HG02981 (cell line): ENCODE measurements around the gene TSPAN9.

Source experiments
- ATAC-seq: cut with Tn5 transposase; IDR thresholded peaks from one replicate; pipeline ENCODE4 v1.9.1; 2021; ENCODE audit warnings: mild to moderate bottlenecking, moderate library complexity; ENCODE audit not compliant: unreplicated experiment

Gene TSPAN9

GRCh38 chr12:3137814-3138445, 60.8 kb downstream of the TSPAN9 start:
- ATAC-seq: no peak

- no peak for ATAC-seq
Observed at GRCh38 chr12:3138941-3139511, 61.8 kb downstream of the TSPAN9 start.

- no peak for ATAC-seq
Observed at GRCh38 chr12:3139760-3140159, 62.6 kb downstream of the TSPAN9 start.

- no peak for ATAC-seq
Observed at GRCh38 chr12:3140284-3140683, 63.1 kb downstream of the TSPAN9 start.

DNA sequence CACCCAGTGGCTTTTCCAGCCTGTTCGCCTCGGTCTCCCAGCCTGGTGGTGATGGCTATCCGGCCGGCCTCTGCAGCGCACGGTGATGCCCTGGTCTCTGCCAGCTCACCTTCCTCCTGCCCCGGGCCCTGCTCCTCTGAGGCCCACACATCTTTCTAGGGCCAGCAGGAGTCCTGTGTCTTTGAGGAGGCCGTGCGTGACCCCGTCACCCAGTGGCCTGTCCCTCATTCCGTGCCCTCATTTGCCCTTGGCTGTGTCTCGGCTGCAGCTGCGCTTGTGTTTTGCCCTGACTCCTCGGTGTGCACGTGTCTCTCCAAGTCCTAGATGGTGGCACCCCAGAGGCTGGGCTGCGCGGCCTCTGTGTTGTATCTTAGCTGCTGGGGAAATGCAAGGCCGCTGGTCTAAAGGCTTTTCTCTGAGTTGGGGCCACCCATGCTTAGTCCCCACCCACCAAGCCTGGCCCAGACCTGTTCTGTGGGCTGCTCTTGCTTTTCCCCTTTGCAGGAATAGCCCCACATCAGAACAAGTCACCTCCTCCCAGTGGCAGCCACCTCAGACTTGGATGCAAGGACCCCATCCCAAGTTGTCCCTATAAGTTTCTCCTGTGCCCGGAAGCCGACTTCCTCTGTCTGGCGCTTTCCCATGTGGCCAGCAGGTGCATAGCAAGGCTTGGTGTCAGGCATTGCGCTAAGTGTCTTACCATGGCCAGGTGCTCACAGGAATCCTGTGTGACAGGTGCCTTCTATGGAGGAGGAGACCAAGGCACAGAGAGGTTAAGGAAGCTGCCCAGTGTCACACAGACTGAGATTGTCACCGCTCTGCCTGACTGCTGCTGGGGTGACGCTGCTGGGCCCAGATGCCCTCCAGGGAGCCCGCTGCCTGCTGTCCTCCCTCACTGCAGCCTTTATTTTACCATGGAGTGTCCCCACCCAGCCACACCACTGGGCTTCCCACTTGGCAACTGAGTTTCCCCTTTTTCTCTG, 64.5 kb downstream of the TSPAN9 start:
- no peak for ATAC-seq

DNA sequence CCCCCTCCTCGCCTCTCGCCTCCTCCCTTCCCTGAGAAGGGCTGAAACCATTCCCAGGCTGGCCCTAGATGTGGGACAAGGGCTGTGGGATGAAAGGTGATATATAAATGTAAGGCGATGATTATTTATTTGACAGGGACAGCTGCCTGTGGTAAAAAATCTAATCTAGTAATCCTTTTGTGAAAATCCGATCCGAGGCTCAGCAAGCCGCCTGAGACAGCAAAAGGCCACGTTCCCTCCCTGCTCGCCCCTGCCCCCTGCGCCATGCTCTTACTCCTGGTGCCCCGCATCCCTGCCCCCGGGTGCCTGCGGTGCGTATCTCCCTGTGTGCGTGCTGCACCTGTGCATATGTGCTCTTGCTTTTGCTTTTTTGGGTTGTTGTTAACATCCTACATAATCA, 65.2 kb downstream of the TSPAN9 start:
- no peak for ATAC-seq

DNA sequence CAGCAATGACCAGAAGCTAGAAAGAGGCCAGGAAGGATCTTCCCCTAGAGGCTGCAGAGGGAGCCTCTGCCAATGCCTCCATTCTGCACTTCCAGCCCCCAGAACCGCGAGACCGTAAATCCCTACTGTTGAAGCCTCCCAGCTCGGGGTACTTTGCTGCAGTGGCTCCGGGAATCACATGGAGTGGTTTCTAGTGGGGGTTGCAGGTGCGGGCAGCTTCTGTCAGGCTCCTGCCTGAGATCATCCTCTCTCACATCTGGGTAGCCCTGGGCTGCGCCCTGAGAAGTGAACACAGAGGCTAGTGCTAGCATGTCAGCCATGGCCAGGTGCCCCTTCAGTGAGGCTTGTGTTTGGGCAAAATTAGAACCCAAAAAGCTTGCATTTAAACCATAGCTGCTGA, 67.3 kb downstream of the TSPAN9 start:
- ATAC-seq: no peak

DNA sequence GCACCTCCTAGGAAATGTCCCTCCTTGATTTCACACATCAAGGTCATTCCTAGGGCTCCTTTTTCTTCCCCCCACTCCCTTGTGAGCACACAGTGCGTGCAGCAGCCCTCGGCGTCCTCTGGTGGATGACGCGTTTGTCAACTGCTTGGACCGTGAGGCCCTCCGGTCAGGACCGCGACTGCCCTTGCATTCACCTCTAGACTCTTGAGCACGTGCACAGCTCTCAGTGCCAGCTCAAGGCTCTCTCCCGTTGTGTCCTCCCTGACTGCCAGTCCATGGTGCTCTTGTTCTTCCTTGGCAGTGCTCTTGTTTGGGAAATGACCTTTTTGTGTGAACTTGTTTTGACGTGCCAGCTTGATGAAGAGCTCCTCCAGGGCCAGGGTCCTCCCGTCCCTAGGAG, 67.9 kb downstream of the TSPAN9 start:
- ATAC-seq: no peak

GRCh38 chr12:3145546-3146310, 68.5 kb downstream of the TSPAN9 start:
- ATAC-seq: no peak

DNA sequence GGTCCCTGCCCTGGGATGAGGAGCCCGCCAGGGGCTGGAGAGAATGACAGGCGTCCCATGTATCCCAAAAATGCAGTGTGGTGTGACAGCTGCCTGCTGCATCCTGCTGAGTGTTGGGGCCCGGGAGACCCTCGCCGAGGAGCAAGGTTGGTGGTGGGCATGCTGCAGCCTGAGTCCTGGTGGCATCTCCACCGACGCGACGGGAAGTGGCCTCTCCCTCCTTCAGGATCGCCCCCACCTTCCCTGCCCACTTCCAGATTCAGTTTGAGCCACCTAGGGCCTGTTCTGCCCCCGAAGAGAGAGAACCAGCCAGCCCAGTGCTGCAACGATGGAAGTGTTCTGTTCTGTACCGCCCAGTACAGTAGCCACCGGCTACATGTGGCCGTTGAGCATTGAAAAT, 70.1 kb downstream of the TSPAN9 start:
- ATAC-seq: no peak

DNA sequence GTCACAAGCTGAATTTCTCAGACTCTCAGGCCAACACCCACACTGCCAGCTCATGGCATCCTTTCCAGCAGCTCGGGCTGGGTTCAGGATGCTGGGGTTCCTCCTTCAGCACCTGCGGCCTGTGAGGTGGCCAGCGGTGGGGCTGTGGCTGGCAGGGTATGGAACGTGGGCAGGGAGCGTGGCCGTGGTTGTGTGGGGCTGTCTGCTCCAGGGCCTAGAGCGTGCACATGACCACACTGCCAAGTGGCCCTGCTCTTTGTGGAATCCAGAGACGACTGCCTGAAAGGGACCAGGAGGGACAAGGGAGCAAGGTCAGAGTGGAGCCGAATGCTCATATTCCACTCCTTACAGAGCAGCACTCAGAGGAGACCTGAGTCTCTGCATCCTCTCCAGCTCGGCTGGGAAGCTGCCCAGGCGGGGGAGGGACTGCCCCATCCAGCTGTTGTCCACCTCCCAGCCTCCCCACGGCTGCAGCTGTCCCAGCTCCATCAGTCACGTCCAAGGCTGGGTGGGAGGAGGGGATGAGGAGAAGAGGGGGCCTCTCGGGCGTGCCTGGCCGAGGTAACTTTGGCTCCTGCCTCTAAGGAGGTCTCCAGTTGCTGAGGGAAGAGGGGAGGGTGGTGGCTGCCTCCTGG, 71.3 kb downstream of the TSPAN9 start:
- no peak for ATAC-seq

- no peak for ATAC-seq
Observed at GRCh38 chr12:3149515-3150307, 72.5 kb downstream of the TSPAN9 start.

- no peak for ATAC-seq
Observed at GRCh38 chr12:3150308-3150670, 73.1 kb downstream of the TSPAN9 start.

GRCh38 chr12:3150931-3151835, 74.0 kb downstream of the TSPAN9 start:
- no peak for ATAC-seq

DNA sequence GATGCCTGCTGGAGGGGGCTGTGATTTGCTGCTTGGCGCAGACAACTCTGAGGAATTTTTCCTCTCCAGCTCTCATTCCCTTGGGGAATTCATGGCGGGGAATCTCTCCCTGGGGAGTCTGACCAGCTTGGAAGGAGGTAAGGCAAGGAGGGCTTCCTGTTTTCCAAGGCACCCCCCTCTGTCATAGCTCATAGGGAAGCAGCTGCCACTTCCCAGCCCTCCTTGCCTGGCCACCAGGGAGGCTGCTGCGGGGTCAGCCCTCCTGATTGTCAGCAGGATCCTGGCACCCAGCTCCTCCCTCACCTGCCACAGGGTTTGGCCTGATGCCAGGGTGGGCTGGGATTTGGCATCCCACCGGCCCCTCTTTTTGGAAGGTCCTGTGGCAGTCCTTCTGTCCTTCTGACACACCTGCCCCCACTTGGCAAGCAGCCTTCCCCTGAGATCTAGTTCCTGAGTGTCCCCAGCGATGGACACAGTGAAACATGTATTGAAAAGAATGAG, 74.9 kb downstream of the TSPAN9 start:
- ATAC-seq: no peak

- ATAC-seq: no peak
Observed at GRCh38 chr12:3152892-3153291, 75.7 kb downstream of the TSPAN9 start.

DNA sequence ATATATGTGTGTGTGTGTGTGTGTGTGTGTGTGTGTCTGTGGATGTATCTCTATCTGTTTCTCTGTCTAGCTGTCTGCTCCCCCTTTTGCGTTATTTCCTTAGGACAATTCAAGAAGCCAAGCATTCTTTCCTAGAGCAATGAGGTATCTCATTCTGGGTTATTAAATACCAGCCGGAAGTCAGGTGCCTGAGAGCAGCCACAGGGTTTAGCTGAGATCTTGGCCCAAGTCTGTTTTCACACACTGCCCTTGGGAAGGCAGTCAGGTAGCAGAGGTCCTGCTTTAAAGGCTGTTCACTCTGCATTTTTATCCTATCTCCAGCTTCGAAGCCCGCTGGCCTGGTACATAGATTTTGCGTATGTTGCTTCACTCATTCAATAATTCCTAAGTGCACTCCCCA, 76.8 kb downstream of the TSPAN9 start:
- no peak for ATAC-seq

- ATAC-seq: no peak
Observed at GRCh38 chr12:3155702-3156370, 78.7 kb downstream of the TSPAN9 start.
